Activated CD4-positive, alpha-beta T cell treated with anti-CD3 and anti-CD28 coated beads, Interleukin-2, amount 50 U/mL, for 1 hour (primary cell): Measurements from ENCODE around the gene CNPY1.

Experiments used
- DNase-seq: peaks from one replicate; pipeline ENCODE4 v3.0.0-alpha.2; 2020

The CNPY1 gene

GRCh38 chr7:155509359-155509724 lies 37.0 kb downstream of the CNPY1 start:
- DNase-seq, result no peak

DNA sequence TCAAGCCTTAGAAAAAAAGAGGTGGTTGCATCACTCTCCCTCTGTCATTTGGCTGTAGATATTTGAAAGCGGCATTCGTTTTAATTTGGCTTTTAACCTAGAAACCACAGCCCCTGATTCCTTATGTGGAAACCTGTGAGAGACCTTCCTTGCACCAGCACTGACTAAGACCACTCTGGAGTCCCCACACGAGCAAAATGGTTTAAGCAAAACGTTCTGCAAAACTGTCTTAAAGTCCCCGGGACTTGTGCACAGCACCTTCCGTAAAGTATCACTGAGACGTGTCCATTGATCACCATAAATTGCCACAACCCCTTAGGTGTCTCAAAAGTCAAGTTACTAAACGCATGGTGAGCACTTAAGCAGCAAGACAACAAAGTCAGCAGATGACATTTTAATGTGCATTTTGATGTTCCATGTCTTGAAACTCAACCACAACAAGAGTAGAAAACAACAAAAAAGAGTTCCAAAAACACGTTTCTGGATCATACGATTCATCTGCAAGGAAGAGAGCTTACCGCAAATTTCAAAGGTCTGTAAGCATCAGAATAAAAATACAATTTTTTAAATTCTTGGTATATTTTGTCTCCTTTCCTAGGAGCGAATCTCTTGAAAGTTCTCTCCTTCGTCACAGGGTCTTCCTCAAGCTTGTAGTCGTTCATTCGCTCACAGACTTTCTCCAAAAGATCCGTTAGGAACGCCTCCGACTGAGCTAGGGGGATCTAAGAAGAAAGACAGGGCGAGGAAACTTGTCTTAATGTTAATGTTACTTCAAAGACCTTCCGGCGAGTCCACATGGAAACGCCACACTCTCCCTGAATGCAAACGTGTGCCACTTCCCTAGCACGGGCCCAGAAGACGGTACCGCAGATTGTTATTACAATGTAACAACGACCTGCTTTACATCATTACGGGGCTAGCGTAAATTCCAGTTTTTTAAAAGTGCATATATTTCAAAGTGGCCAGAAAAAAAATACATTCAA lies 37.7 kb downstream of the CNPY1 start:
- DNase-seq, result no peak

DNA sequence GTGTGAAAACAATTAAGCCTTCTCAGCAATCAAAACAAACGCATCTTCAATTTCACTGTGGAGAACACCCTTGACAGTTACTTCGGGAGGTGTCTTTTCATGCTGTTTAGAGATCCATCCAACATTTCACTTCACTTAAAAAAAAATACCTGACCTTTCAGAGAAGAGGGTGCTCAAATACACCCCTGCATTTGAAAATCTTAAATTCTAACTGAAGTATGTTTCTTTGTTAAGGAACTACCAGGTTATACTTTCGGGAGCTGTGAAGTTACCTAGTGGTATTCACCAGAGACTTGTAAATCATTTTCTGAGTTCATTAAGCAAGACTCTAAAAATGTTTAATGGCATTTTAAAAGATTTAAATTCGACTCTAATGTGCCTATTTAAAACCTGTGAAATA lies 38.8 kb downstream of the CNPY1 start:
- no peak for DNase-seq

DNA sequence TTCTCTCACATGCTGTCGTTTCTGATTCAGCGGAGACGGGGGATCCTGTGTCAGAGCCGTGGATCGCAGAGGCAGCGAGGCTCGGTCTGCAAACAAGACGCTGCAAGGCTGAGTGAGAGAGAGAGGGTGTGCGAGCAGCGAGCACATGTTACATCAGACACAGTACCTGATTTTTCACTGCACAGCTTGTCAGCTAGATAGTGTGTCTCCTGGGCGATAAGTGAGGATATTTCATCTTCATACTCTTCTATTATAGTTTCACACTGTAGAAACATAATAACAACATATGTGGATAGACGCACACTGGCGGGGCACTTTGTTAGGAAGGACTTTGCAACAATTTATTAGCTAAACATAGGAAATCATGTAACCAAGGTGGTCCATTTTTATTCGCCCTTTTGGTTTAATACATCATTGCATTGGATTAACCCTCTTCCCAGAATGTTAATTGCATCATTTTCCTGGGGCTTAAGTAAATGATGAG lies 39.5 kb downstream of the CNPY1 start:
- no peak for DNase-seq

GRCh38 chr7:155505422-155505793 lies 41.0 kb downstream of the CNPY1 start:
- no peak for DNase-seq

DNA sequence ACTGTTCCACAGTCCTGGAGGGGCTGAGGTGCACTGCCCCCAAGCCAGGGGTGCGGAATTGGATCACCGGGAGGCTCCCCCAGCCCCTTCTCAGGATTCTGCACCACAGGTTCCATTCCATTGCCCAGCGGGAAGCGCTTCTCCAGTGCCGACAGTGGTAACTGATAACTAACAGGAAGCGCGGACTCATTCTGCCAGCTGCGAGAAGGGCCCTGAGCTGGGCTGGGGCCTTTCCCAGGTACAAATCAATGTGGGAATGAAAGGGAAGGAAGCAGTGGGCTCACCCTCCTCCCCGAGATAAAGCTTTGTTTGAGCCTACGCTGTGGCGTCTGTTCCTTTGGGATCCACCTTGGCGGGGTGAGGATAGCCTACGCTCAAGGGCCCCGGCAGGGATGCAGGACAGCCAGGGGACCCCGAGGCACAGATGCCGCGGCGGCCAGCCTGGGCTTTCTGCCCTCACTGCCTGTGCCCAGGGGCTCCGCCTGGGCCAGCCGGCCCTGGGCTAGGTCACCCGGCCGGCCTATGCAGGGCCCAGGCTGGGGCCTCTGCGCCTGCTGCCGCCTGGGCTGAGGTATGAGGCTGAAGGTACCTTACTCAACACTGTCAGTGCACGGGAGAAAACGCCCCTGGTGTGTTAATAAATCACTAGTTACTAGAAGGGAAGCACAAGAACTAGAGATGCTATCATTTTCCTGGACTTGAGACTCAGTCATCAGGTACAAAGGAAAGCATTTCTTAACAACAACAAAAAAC lies 49.0 kb downstream of the CNPY1 start:
- DNase-seq, result no peak

DNA sequence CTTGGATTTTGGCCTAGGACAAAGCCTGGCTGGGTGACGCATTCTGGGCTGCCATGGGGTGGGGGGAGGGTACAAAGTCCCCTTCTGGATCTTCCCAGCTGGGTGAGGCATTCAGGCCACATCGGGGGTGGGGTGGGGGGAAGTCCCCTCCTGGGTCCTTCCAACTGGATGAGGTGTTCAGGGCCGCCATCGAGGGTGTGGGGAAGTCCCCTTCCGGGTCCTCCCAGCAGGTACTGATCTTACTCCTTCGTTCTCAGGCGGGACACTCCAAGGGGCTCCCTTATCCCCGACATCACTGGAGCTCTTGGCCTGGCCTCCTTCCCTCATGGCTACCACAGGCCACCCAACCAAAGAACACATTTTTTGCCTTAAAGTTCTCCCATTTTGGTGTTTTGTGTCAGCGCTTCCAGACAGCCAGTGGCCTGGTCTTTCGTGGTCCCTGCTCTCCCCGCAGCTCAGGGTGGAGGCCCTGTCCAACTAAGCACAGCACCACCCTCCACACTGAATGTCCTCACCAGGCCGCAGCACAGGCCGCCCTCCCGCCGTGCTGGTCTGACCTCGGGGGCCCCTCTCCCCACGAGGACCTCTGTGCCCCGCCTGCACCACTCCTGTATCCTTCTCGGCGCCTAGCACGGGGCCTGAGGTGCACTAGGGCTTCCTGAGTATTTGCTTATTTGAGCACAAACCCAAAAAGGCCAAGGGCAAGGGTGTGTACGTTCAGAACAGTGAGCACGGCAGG lies 49.9 kb downstream of the CNPY1 start:
- no peak for DNase-seq

DNA sequence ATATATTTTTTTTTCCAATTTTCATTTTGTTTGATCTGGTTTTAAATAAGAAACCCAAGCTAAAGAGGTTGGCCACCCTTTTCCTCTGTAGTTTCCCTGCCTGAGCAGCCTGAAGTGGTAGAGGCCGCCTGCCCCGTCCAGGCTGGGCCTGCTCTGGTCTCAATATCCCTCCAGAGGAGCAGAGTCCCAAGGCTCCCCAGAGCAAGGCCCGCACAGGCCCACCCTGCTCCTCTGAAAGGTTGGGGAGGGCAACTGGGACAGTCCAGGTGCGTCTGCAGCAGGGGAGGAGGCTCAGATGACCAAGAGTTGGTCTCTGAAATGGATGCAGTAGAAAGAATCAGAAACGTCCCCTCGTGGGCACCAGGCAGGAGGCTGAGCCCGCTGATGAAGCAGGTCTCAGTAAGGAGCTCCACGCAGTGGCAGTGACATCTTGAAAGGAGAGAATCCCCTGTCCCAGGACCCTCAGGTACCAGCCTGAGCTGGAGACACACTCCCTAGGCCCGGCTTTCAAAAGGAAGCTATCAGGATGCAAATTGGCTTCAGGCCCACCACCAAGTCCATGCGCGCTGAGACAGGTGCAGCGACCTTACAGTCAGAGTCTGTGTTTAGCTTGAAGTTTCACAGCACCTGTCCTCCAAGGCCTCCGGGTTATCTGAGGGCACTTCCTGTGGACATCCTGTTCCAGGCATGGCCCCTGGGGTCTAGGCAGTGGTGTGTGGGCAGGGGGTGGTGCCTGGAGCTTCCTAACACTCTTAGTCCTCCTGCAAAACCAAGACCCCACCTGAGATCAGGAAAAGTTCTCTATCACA lies 50.7 kb downstream of the CNPY1 start:
- no peak for DNase-seq

GRCh38 chr7:155494551-155494950 lies 51.8 kb downstream of the CNPY1 start:
- DNase-seq, result no peak

DNA sequence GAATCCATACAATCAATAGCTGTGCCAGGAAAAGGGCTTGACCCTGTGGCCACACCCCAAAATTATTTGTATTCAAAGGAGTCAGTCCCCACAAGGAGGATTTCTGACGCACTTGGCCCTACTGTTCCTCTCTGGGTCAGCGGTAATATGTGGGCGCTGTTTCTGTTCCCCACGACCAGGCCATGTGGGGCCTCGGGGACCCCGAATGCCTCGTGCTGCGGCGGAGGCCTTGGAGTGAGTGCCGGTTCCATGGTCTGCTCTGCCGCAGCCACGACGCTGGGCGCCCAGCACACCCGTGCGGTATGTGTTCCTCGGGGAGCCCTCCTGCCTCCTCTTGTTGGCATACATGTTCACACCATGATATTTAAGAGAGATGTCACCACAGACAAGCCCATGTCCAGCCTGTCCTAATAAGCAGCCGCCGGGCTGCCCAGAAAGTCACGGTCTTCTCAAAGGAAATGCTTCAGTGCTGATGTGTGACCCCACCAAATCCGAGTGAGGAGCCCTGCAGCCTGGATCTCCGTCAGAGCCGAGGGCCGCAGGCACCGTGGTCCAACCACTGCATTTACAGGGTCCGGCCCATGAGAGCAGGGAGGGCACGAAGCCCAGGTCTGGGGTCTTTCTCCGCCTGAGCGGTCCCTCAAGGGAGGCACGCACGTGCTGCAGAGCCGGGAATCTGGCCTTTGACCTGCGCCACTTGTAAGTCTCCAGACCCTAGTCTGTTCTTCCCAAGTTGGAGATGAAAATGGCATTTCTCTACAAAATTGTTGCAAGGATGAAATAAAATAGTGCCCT lies 52.4 kb downstream of the CNPY1 start:
- no peak for DNase-seq

GRCh38 chr7:155491812-155492211 lies 54.5 kb downstream of the CNPY1 start:
- DNase-seq, result no peak

GRCh38 chr7:155490697-155491628 lies 55.4 kb downstream of the CNPY1 start:
- no peak for DNase-seq

- no peak for DNase-seq
Measured at GRCh38 chr7:155489862-155490696, 56.3 kb downstream of the CNPY1 start.

DNA sequence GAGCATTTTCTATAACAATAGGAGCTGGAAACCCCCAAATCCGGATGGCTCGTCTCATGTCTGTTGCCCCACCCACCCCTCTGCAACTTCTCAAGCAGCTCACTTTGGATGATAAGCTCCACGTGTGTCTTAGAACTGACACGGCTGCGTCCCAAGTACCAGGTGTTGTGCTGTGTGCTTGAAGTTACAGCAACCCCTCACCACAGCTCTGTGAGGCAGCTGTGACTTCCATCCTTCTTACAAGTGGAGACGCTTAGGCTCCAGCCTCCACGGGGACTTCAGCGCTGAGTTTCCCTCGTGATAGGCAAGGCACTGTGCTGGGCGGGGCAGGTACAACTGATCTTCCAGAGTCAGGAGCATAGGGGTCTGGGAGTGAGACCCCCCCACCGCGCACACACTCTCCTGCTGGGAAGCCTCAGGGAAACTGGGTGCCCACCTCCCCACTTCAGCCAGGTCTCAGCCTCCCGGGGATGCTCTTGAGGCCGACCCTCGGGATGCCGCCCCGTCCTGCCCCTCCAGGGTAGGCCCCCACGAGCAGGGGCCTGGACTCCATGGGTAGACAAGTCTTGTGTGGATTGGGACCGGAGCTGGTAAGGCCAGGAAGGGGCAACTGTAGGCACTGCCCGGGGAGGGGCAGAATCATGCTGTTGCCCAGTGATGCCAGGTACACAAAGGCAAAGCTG lies 57.1 kb downstream of the CNPY1 start:
- DNase-seq, result no peak

DNA sequence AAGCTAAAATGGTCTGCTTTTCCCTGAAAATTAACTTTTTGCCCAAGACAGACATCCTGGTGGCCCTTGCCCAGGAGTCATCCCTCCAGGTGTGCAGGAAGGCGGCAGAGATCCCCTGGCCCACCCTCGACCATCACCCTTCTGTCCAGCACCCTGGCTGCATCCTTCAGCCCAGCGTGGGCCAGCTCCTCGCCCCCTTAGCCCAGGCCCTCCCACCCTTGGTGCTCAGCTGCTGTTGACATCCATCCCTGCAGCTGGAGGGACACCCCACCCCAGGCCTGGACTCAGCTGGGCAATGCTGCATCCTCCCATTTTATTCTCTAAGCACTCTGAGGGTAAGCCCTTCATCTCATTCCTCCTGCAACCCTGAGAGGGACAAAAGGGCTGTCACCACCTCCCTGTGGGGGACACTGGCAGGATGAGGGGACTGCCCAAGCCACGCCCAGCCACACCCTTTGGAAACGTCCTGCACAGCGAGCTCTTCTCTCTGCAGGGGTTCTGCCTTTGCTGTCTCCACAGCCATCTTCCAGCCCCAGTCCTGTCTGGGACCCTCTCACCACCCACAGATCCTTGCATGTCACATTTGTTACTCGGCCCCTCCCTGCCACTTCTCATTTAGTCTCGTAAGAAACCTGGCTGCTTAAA lies 57.8 kb downstream of the CNPY1 start:
- DNase-seq, result no peak

DNA sequence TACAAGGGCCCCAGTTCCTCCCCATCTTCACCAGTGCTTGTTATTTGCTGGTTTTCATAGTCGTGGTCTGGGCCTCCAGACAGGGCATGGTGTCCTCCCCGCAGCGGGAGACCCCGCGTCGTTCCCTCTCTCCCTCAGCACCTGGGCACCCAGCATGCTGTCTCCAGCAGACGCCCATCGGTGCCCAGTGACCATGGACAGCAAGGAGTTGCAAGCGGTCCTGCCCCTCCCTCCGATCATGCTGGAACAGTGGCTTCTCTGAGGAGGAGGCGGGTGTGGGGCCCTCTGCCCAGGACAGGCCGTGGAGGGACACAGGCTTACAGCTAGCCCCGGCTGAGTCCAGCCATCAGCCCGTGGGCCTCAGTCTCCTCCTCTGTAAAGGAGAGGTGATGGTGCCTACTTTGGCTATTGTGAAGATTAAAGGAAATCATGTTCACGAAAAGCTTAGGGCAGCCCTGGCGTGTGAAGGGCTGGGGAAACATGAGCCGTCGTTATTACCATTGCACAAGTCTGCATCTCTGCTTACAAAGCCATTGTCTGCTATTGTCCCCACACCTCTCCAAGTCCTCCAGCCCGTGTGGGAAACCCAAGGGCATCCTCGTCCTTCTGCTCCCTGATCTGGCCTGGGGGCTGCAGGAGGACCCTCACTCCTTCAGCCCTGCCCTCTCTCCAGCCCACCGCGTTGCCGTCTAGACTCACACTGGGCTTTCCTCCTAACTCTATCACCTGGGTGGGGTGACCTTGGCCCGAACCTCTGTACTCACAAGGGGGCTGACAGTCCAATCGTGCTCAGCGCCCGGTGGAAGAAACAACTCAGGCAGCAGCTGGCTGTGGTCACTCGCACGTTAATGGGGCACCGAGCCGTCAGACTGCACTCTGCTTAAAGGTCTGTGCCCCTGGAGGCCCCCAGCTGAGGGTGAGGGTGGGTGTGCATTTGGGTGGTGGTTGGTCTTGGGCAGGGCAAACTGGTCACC lies 58.6 kb downstream of the CNPY1 start:
- DNase-seq, result no peak
